Effector memory CD4-positive, alpha-beta T cell (primary cell): ENCODE results near the gene EXPH5.
A peak's percentile ranks its signal among the peaks of the same experiment; 100 is the strongest.

Experiments used
- DNase-seq, 3 donors: peaks; one replicate each; pipeline ENCODE4 v3.0.0-alpha.2; 2020
- H3K27ac ChIP-seq: 2 replicates; pipeline ENCODE4 v1.7.0; 2013; ENCODE audit warnings: mild to moderate bottlenecking, low read length, moderate library complexity; ENCODE audit not compliant: insufficient read depth, poor library complexity, severe bottlenecking
- H3K27me3 ChIP-seq: replicated peaks from 2 replicates; pipeline ENCODE4 v1.7.0; 2013; ENCODE audit warnings: mild to moderate bottlenecking, low read length; ENCODE audit not compliant: insufficient read depth, control insufficient read depth, poor library complexity, severe bottlenecking
- H3K36me3 ChIP-seq: 2 replicates; pipeline ENCODE4 v1.7.0; 2013; ENCODE audit warnings: mild to moderate bottlenecking, low read length, moderate library complexity; ENCODE audit not compliant: control insufficient read depth, insufficient read depth
- H3K4me1 ChIP-seq: 2 replicates; pipeline ENCODE4 v1.7.0; 2013; ENCODE audit warnings: low read length, mild to moderate bottlenecking; ENCODE audit not compliant: control insufficient read depth, insufficient read depth, poor library complexity, severe bottlenecking
- H3K4me3 ChIP-seq: 2 replicates; pipeline ENCODE4 v1.7.0; 2013; ENCODE audit warnings: low read length, low read depth, mild to moderate bottlenecking; ENCODE audit not compliant: insufficient read depth, poor library complexity, severe bottlenecking
- H3K9me3 ChIP-seq: 2 replicates; pipeline ENCODE4 v1.7.0; 2013; ENCODE audit warnings: mild to moderate bottlenecking, low read length, moderate library complexity; ENCODE audit not compliant: control insufficient read depth

EXPH5 gene

DNA sequence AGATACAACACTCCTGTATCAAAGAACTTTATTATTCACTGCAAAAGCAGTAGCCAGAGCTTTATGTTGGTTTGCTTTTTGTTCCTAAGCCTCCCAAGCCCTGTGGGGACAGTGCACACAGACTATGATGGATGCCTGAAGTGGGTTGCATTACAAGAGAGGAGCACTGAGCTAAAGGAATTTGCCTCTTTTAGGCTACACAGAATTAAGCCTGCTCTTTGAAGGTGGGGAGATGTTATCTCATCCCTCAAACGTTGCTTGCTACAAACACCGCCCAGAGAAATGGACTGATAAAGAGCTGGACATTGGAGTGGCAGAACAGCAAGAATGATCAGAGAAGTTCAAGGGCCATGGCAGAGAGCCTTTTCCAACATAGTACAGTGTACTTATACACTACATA lies 92.8 kb downstream of the EXPH5 start:
- DNase-seq: no peak
- Histone ChIP-seq H3K4me1 (peaks cover 3% of the 10 kb centered on the region), H3K9me3 (no peaks in the 10 kb centered on the region), H3K4me3 (no peak overlapping the region), H3K27me3 (no peaks in the 10 kb centered on the region), H3K27ac (no peak overlapping the region), H3K36me3 (no peaks in the 10 kb centered on the region)

DNA sequence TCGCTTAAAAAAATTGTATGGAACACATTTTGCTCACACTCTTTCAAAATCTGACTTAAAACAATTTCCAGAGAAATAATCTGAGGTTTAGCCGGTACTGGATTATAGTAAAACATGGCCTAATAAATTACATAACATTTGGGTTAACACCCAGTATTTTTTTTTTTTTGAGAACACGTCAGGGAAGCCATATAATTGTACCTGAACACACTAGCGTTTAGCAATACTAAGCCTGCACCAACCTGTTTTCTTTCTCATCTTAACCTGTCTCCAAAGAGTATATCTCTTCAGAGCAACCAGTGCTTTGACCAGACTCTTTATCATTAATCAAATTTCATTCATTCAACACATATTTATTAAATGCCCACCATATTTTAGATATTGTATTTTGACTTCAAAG lies 93.4 kb downstream of the EXPH5 start:
- Histone ChIP-seq H3K27me3 (no peaks in the 10 kb centered on the region), H3K4me1 (peaks cover 3% of the 10 kb centered on the region), H3K4me3 (no peak overlapping the region), H3K9me3 (no peaks in the 10 kb centered on the region), H3K27ac (no peak overlapping the region), H3K36me3 (no peaks in the 10 kb centered on the region)
- DNase-seq: no peak

DNA sequence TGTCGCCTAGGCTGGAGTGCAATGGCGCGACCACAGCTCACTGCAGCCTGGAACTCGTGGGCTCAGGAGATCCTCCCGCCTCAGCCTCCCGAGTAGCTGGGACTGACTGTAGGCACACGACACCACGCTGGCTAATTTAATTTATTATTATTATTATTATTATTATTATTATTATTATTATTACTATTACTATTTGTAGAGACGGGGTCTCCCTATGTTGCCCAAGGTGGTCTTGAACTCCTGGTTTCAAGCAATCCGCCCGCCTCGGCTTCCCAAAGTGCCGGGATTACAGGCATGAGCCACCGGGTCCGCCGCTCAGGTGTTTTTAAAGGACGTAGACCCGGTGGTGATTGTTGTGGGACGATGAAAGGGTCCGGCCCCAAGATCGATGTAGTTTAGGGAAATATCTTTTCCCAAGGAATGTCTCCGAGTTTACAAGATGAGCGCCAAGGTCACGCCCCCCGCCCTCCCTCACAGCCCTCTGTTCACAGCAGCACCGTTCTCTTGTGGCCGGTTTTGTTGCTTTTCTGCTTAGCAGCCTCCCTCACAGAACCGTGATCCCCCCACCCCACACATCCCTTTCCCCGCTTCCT lies 94.7 kb downstream of the EXPH5 start:
- Histone ChIP-seq H3K27me3 (no peaks in the 10 kb centered on the region), H3K4me1 (peaks cover 3% of the 10 kb centered on the region), H3K9me3 (no peaks in the 10 kb centered on the region), H3K4me3 (peak overlapping the region; percentile 79), H3K27ac (peak overlapping the region; percentile 81), H3K36me3 (no peaks in the 10 kb centered on the region)
- no peak for DNase-seq

GRCh38 chr11:108498046-108498815 lies 95.3 kb downstream of the EXPH5 start, which contains the start of gene POGLUT3:
TSS of gene POGLUT3 (minus strand) at chr11:108498384. CDS start at chr11:108498366, 18 bp downstream.
- H3K36me3 ChIP-seq: no peaks in the 10 kb centered on the region
- peak within 1 kb of the TSS; percentile 79 for H3K4me3 ChIP-seq
- no peaks in the 10 kb centered on the region for H3K9me3 ChIP-seq
- peak within 1 kb of the TSS; percentile 81 for H3K27ac ChIP-seq
- H3K27me3 ChIP-seq: no peaks in the 10 kb centered on the region
- DNase-seq: peak; percentile 13 to 27 (median 24)
- peaks cover 3% of the 10 kb centered on the region for H3K4me1 ChIP-seq

DNA sequence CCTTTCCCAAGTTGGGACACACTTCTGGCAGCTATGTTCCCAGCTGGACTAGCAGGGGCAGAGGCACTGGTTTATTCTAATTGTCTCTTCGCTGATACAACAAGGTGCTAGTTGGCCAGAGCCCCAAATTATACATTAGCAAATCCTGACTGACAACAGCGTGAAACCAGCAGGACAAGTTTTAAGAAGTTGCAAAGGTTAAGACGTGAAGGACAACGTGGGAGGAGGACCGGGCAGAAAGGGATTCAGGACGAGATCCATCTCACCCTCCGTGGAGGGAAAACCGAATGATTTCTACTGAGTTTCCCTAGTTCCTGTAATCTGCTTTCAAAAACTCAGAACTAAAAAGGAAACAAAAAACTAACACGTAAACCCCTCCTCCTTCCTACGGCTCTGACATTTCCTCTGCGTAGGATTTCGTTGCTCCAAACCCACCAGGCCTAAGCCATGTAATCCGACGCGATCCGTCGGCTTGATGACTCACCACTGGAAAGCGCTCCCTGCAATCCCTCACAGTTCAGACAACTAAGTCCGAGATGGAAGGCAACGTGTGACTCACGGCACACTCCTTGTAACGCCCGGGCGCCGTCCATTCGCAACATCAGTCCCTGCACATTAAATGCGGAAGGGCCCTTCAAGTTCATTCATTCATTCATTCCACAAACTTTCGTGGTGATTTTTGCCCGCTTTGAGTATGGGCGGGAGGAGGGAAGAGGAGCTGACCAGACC lies 96.1 kb downstream of the EXPH5 start:
- H3K9me3 ChIP-seq: no peaks in the 10 kb centered on the region
- H3K4me3 ChIP-seq: peak overlapping the region; percentile 79
- H3K27me3 ChIP-seq: no peaks in the 10 kb centered on the region
- peak; percentile 63 to 74 (median 67) for DNase-seq
- H3K4me1 ChIP-seq: peaks cover 3% of the 10 kb centered on the region
- H3K36me3 ChIP-seq: no peaks in the 10 kb centered on the region
- peak overlapping the region; percentile 81 for H3K27ac ChIP-seq

- Histone ChIP-seq H3K9me3 (no peaks in the 10 kb centered on the region), H3K4me3 (peak overlapping the region; percentile 79), H3K27me3 (no peaks in the 10 kb centered on the region), H3K27ac (peak overlapping the region; percentile 81), H3K4me1 (peaks cover 3% of the 10 kb centered on the region), H3K36me3 (no peaks in the 10 kb centered on the region)
- DNase-seq: no peak
Measured at GRCh38 chr11:108496643-108497256, 96.8 kb downstream of the EXPH5 start.

- DNase-seq: no peak
- Histone ChIP-seq H3K27ac (no peak overlapping the region), H3K4me3 (no peak overlapping the region)
Measured at GRCh38 chr11:108495326-108495725, 98.2 kb downstream of the EXPH5 start.

GRCh38 chr11:108494182-108494581 lies 99.4 kb downstream of the EXPH5 start:
- H3K9me3 ChIP-seq: no peaks in the 10 kb centered on the region
- no peak for DNase-seq
- H3K36me3 ChIP-seq: peaks cover 4% of the 10 kb centered on the region
- no peaks in the 10 kb centered on the region for H3K27me3 ChIP-seq
- no peak overlapping the region for H3K27ac ChIP-seq
- peaks cover 3% of the 10 kb centered on the region for H3K4me1 ChIP-seq
- no peak overlapping the region for H3K4me3 ChIP-seq

More at GRCh38 chr11:108495326-108495725, 98.2 kb downstream of the EXPH5 start:
- H3K9me3 ChIP-seq: no peaks in the 10 kb centered on the region
- H3K27me3 ChIP-seq: no peaks in the 10 kb centered on the region
- H3K4me1 ChIP-seq: peaks cover 3% of the 10 kb centered on the region
- H3K36me3 ChIP-seq: no peaks in the 10 kb centered on the region

GRCh38 chr11:108491936-108492335 lies 101.6 kb downstream of the EXPH5 start:
- H3K27ac ChIP-seq: no peak overlapping the region
- H3K4me3 ChIP-seq: no peak overlapping the region
- H3K4me1 ChIP-seq: peaks cover 2% of the 10 kb centered on the region
- DNase-seq: no peak
- peaks cover 4% of the 10 kb centered on the region for H3K36me3 ChIP-seq
- no peaks in the 10 kb centered on the region for H3K9me3 ChIP-seq
- H3K27me3 ChIP-seq: no peaks in the 10 kb centered on the region
